HuH-7 (cell line): ENCODE data around the gene CFAP46.

Source experiments
- DNase-seq: peaks from one replicate; pipeline ENCODE4 v3.0.0; 2011; ENCODE audit warnings: low spot score

The CFAP46 gene

DNA sequence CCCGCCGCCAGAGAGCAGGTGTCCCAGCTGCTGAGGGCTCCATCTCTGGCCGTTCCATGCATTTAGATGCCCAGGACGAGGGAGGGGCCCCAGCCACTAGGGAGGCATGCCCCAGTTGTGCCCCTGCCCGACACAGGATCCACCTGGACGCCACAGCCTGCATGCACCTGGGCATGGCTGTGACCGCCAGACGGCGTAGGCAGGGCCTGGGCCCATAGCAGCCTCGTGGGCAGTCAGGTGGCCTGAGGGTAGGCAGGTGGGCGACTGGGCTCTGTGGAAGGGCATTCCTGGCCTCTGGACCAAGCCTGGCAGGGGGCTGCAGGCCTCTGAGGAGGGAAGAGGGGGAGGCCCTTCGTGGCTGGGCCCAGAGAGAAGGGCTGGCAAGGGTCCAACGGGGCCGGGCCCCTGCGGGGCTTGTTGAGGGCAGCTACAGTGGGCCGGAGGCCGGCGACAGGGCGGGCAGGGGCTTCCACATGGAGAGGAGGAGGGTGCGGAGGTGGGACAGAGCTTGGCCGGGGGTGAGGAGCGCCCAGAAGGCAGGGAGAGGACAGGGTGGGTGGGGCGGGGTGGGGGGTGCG, 80.4 kb downstream of the CFAP46 start:
- DNase-seq, result no peak

DNA sequence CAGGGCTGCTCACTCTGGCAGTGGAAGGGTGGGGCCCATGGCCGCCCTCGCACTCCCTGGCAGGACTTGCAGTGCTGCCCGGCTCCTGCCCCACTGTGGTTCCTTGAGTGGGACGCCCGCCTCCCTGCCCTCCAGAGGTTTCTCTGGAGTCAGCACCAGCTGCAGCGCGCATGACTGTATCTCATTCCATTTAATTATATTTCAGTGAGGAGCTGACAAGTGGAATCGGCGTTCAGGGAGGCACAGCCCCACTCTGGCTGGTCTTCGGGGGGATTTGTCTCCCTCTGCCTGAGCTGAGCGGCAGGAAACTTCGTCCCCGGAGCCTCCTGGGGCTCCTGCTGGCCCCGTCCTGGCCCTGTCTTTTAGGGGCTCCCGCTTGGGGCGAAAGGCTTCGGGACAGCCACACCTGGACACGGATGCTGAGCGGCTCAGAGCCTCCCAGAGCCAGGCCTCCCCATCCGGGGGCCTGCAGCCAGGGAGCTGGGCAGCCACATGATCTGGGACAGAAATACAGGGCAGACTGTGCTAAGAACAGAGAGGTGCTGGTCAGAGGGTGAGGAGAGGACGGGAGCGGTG, 81.2 kb downstream of the CFAP46 start:
- no peak for DNase-seq

DNA sequence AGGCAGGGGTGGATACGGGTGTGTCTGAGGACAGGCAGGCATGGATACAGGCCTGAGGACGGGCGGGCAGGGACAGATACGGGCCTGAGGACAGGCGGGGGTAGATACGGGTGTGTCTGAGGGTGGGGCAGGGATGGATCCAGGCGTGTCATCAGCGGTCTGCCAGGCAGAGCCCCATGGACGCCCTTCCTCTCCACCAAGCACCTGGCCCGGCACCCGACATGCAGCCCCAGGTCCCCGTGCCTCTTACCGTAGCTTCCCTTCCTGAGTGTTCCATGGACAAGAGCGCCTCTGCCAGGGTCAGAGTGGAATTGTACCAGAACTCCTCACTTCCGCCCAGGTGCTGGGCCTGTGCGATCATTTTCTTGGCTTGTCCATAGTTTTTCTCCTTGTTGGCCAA, 81.8 kb downstream of the CFAP46 start:
- peak; percentile 55 for DNase-seq

DNA sequence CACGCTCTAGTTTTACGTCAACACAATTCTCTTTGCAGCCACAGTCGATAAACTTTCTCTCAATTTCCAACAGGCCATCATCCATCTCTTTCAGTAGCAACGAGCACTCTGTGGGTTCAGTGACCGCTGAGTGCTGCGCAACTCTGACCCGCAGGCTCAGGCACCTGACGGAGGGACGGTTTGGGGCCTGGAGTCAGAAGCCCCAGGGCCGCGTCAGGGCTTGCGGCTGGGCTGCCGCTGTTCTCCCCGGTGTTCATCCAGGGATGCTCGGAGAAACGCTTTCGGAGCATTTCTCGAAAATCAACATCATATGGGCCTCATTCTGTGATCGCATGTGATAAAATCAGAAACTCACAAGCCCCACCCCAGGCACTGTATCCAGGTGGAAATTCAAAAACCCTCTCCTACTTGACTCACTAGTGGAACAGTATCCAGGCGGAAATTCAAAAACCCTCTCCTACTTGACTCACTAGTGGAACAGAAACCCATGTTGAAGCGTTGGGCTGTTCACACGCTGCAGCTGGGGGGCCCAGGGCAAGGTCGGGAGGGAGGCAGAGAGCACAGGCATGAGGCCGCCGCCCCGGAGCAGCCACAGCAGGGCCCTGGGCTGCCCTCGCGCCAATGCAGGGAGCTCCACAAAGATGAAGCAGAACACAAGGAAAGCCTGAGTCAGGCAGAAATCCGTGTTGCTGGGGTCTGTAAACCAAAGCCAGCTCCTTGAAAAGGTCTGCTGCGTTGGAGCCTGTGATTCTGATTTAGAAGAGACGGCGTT, 83.1 kb downstream of the CFAP46 start:
- DNase-seq, result no peak

DNA sequence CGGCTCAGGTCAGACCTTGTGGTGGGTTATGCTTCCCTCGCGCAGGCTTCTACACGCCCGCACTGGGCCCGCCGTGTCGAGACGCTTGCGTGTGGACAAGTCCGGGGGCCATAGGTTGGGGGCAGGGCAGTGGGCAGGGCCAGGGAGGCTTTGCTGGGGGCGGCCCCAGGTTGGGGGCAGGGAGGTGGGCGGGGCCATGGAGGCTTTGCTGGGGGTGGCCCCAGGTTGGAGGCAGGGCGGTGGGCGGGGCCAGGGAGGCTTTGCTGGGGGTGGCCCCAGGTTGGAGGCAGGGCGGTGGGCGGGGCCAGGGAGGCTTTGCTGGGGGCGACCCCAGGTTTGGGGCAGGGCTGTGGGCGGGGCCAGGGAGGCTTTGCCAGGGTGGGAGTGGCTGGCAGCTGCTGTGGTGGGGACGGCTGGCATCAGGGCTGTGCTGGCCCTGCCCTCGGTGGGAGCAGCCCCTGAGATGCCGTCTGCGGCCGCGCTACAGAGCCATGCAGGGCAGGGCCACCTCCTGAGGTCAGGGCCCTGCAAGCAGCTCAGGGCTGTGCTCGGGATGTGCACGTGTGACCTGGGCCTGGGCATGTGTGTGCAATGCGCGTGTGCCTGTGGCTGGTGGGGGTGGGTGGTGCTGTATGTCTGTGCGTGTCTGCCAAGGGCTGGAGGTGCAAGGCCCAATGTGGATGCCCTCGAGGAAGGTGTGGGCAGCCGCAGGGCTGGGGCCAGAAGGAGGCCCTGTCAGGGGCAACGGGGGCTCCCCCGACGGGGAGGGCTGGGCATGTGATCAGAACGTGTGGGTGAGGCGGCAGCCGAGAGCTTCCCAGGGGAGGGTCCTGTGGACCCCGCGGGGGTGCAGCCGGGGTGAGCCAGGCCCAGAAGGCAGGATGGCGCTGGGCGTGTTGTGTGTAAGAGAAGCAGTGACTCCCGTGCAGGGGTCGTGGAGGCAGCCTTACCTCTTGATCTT, 84.0 kb downstream of the CFAP46 start:
- DNase-seq, result no peak

DNA sequence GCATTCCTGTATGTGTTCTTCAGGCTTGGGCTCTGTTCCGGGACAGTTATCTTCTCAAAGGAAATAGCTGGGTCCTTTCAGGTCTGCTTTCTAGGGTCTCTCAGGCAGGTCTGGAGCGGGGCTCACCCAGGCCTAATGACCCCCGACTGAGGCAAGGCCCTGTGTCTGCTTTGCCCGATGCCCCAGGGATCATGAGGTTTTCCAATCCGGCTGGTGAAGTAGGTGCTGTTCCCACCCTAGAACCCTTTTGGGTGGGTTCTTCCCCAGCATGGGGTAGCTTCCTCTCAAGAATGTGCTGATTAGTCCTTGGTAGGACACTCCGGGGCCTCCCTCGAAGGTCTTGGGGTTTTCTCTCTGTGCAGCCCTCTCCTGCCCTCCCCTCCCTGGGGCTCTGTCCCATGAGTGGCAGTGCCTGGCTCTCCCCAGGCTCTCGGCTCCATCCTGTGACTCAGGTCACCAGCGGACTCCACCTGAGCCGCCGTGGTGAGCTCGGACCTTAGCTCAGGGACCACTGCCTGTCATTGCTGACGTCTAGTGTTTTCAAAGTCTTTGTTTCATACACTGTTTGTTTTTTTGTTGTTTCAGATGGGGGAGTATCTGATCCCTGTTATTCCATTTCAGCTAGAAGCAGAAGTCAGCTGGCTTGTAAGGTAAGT, 85.4 kb downstream of the CFAP46 start:
- DNase-seq, result no peak

DNA sequence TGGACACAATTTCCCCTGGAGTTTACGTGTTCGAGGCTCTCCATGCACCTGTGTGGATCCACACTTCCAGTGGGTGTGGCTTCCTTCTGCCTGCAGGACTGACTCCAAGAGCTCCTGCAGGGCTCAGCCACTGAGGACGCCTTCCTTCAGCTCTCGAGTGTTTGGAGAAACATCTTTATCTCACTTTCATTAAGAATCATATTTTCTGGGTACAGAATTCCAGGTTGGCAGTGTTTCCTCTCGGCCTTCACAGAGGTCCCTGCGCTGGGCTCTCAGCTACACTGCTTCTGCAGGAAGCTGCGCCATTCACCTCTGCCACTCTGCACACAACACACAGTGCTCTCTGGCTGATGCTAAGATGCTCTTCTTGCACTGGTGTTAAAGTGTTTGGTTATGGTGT, 86.5 kb downstream of the CFAP46 start:
- DNase-seq, result no peak

DNA sequence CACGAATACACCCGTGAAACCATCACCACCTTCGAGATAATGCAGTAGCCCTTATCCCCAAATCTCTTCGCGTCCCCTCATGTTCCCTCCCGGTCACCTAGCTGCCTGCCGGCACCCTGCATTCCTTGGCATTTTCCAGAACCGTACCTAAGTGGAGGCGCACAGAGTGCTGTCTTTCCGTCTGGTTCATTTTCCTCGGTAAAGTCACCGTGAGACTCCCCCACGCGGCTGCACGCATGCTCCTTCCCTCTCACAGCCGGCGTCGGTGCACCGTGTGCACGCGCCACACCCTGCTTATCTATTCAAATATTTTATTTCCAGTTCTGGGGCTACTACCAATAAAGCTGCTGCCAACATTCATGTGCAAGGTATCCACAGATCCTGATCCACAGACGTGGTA, 90.9 kb downstream of the CFAP46 start:
- DNase-seq, result no peak

DNA sequence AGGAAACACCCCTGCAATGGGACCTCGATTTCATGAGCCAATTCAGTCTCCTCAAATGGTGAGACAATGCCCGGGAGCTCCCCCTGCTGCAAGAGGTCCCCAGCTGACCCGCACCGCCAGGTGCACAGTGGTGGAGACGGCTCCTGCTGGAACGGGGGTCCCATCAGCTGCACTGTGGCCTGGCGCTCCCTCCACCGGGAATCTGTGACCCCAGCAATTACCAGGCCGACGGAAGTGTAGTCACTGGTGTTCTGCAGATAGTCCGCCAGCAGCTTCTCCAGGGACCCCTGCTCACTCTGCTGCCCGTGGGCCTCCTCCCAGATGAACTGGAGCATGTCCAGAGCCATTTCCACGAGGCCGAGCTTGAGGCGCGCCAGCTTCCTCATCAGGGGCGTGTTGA, 91.5 kb downstream of the CFAP46 start:
- no peak for DNase-seq

DNA sequence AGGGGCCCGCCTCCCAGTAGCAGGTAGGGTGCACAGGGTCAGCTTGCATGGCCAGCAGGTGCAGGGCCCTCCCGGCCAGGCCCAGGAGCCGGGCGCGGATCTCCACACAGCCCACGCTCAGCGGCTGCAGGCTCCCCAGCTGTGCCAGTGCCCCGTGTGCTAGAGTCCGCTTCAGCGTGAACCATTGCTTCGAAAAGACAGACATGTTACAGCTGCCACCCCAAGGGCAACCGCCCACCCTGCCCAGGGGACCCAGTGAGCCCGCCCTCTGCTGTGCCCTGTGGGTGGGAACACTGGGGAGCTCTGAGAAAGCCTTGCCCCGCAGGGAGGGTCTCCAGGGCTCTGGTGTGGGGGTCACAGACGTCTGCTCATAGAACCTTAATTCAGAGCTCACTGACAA, 92.1 kb downstream of the CFAP46 start:
- DNase-seq, result no peak

DNA sequence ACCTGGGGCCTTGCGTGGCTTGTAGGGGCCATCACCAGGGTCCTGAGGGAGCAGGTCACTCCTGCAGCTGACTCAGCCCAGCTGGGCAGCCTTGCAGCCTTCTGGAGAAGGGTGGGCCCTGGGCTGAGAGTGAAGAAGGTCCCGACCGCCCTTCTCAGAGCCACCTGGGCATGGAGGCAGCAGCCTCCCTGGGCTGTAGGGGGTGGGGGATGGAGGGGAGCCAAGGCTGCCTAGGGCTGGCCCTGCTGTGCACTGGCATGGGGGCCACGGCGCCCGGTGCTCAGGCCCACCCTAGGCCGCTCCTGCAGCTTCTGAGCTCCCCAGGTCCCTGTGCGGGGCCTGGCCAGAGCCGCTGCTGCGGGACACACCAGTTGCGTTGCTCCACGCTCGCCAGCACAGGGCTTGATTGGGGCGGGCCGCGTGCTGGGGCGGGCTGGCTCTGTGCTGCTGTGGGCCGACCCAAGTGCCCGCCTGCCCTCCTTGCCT, 92.8 kb downstream of the CFAP46 start:
- no peak for DNase-seq

DNA sequence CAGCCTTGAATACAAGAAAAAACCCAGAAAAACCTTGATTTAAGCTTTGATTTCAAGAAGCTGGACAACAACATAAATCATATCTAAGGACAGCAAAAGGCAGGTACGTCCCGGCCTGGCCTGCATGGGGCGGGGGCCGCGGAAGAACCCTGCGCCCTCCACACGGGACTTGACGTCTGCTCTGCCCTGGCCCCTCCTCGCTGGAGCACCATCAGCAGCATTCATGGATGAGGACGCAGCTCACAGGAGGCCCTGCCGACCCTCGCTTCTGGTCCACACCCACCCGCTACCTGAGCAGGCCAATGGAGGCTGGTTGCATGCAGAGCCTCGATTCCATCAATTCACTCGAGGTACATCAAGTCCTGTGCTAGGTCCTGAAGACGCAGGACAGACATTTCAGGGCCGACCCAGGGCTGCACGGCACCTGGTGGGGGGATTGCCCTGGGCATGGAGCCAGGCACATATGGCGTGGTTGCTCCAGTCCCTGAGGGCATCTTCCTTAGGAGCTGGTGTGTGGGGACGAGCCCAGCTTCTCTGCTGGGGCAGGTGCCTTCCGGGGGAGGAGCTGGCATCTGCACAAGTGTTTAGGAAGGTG, 93.3 kb downstream of the CFAP46 start:
- no peak for DNase-seq

DNA sequence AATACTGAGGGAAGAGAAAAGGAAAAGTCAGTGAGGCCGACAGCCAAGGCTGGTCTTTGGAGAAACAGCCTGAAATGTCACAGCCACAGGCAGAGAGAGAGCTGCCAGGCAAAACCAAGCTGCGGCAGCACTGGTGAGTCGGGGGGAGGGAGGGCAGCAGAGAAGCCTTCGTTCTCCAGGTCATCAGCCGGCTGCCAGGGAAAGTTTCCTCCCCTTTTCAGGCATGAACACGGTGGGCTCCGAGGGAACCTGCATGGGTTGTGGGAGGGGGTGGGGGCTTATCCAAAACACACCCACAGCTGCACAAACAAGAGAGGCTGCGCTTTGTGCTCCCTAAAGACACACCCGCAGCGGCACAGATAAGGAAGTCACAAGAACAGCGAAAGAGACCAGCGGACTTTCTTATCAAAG, 94.1 kb downstream of the CFAP46 start:
- DNase-seq, result no peak

DNA sequence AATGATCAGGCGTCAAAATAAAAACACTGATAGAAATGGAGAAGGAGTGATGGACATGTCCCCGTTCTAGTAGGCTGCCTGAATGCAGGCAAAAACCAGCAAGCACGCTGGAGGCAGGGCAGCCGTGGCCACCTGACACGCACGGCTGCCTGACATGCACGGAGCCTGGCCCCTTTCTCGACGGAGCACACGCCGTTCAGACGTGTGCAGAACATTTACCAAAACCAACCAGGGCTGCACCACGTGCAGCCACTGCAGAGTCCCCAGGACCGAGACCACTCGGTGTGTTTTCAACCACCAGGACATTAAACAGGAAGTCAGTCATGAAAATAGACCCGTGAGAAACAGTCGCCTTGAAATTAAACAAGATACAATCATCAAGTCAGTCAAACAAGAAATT, 94.5 kb downstream of the CFAP46 start:
- DNase-seq, result no peak

DNA sequence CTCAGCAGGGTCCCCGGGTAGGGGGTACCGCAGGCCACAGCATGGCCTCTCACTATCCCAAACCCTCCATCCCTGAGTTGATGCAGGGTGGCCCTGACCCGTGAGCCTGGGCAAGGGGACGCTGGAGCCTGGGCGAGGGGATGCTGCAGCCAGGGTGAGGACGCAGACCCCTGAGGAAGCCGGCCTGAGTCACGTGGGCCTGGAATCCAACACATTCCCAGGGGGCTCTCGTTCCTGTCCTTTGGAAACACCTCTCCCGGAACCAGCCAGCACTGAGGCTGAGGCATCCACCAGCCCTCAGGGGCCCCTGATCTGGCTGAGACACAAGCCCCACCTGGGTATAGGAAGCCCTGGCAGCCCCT, 95.0 kb downstream of the CFAP46 start:
- DNase-seq, result no peak

DNA sequence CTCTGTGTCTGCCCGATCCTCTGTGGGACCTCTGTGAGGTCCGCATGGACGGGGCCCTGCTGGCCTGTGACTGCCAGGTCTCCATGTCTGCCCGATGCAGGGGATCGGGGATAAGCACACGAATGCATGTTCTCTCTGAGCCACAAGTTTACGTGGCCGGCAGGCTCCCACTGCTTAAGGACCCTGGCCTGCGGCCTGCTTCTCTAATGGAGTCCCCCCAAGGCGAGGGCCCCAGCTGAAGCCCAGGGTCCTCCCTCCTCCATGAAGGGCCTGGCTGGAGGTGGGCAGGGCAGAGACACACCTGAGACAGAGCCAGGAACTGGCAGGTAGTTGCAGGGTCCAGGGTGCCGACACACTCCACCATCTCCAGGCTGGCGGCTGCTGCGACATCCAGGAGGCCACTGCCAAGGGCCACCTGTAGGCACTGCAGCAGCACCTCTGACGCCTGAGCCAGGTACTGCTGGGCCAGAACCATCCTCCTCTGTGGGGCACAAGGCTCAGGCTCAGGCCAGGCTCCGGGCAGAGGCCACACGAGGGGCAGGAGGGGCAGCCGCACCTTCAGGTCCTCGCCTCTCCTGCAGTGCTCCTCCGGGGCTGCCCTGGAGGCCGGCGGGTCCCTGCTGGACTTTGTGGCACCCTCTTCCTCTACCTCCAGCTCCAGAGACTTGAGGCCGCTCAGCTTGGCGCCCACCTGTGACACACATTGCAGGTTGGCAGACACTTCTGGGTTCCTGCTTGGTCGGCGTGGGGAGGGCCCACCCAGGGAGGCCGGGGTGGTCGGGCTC, 95.5 kb downstream of the CFAP46 start:
- no peak for DNase-seq

DNA sequence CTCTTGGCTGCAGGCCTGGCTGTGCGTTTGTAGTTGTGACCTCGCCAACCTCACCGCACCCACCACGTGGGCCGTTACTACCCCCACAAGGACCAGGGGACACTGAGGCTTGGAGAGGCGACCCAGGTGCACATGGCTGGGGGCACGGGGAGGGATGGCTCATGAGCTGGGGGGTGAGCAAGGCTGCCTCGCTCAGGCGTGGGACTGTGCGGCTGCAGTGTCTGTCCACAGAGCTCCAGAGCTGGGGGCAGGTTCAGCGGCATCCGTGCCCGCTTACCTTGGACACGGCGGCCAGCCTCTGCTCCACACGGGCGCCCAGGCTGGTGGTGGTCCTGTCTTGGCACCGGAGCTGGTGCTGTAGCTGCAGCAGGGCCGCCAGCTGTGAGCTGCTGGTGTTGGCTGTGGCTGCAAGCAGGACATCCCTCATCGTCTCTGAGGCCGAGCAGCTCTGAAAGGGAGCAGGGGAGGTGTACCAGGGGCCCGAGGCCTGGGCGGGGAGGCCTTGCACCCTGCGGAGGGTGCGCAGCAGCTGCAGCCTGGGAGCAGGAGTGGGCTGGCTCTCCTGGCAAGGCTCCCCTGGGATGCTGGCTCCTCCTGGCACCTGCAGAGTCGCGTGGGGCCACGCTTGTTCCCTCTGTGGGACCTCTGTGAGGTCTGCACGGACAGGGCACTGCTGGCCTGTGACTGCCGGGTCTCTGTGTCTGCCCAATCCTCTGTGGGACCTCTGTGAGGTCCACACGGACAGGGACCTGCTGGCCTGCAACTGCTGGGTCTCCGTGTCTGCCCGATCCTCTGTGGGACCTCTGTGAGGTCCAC, 96.4 kb downstream of the CFAP46 start:
- no peak for DNase-seq

DNA sequence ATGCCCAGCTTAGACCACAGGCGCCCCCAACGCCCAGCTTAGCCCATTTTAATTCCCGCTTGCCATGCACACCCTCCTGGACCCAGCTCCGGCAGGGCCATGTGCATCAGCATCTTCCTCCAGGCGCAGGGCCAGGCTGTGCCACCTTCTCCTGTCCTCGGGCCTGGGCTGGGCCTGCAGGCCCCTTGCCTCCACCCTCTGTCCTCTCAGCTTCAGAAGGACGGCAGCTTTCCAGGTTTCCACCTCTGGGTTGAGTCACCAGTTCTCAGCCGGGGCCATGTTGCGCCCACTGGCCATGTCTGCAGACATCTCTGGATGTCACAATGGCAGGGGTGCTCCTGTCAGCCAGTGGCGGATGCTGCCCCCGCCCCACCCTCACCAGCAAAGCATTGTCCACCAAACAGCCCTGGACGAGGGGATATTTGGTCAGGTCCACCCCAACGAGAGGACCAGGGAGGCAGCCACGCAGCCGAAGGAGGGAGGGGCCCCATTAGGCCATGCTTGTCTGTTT, 97.3 kb downstream of the CFAP46 start:
- DNase-seq, result no peak

DNA sequence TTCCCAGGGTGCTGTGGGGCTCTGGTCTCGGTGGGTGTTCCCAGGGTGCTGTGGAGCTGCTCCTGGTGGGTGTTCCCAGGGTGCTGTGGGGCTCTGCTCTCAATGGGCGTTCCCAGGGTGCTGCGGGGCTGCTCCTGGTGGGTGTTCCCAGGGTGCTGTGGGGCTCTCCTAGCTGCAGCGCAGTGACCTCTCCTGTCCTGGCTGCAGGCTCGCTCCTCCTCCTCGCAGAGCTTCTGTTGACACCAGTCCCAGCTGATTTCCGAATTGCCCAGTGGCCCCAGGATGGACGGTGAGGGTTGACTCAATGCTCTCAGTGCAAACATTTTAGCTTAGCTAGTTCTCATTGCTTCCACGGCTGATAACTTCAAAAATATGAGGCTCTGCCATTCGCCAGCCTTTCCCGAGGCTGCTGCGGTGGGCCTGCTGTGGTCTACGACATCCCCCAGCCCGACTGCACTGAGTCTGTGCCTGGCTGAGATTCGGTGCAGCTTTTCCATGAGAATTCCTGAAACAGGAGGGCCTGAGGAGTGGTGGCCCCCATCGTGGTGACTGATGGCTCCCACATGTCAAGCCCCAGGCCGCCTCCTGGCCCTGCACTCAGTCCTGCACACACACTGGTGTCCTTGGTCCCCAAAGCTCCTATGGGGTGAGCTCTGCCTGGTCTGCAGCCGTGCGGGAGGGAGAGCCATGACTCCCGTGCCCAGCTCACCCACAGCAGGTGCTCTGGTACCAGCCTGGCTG, 98.1 kb downstream of the CFAP46 start:
- no peak for DNase-seq
